A549 (cell line): Measurements from ENCODE around the gene TPD52L1.

Experiments
- BHLHE40 ChIP-seq: IDR thresholded peaks from 2 replicates; pipeline ENCODE4 v1.6.1; 2012; ENCODE audit warnings: low read depth, low read length, inconsistent platforms
- JUN ChIP-seq, 2 experiments: fragments of >200 bp; sonication (Bioruptor Twin); formaldehyde crosslinking; IDR thresholded peaks; 2 replicates in 1 of 2; 3 replicates in 1 of 2; pipeline ENCODE4 v1.6.1; 2016 to 2017
- JUNB ChIP-seq: fragments of >200 bp; sonication (Bioruptor Twin); formaldehyde crosslinking; IDR thresholded peaks from 2 replicates; pipeline ENCODE4 v1.6.1; 2016
- KDM5A ChIP-seq: fragments of 200-600 bp; sonication (generic); IDR thresholded peaks from 2 replicates; pipeline ENCODE4 v1.6.1; 2016; ENCODE audit warnings: antibody characterized with exemption, mild to moderate bottlenecking
- MAFK ChIP-seq: fragments of 450-650 bp; IDR thresholded peaks from 2 replicates; pipeline ENCODE4 v1.6.1; 2014; ENCODE audit not compliant: partially characterized antibody
- NPAS2 ChIP-seq: fragments of 250-450 bp; sonication (Bioruptor Pico); IDR thresholded peaks from 2 replicates; pipeline ENCODE4 v1.8.0; 2022; ENCODE audit warnings: mild to moderate bottlenecking, moderate library complexity, borderline replicate concordance
- NR3C1 ChIP-seq: fragments of >200 bp; sonication (Bioruptor Twin); formaldehyde crosslinking; IDR thresholded peaks from 3 replicates; pipeline ENCODE4 v1.6.1; 2017
- POLR2AphosphoS2 ChIP-seq: conservative IDR thresholded peaks from 2 replicates; pipeline ENCODE4 v1.6.1; 2012; ENCODE audit warnings: low read length, improper control_type of control experiment, inconsistent platforms
- TFCP2L1 ChIP-seq: fragments of 250-450 bp; sonication (Bioruptor Pico); IDR thresholded peaks from 2 replicates; pipeline ENCODE4 v1.5.0; 2021; ENCODE audit warnings: mild to moderate bottlenecking
- TF ChIP-seq, protein P1 (sequence below): fragments of >200 bp; sonication (Bioruptor Twin); formaldehyde crosslinking; IDR thresholded peaks from 3 replicates; pipeline ENCODE4 v1.5.1; 2016
- TF ChIP-seq, protein P2 (sequence below): fragments of 450-650 bp; IDR thresholded peaks from 2 replicates; pipeline ENCODE4 v1.6.1; 2014; ENCODE audit warnings: antibody characterized with exemption
- TF ChIP-seq, protein P3 (sequence below): fragments of >200 bp; sonication (Bioruptor Twin); formaldehyde crosslinking; IDR thresholded peaks from 3 replicates; pipeline ENCODE4 v1.6.1; 2016
- TF ChIP-seq, protein P4 (sequence below): fragments of 150-350 bp; IDR thresholded peaks from 2 replicates; pipeline ENCODE4 v1.6.1; 2014; ENCODE audit warnings: low read depth, mild to moderate bottlenecking, low read length
- TF ChIP-seq, protein P5 (sequence below): IDR thresholded peaks from 2 replicates; pipeline ENCODE4 v1.6.1; 2012

DNA sequence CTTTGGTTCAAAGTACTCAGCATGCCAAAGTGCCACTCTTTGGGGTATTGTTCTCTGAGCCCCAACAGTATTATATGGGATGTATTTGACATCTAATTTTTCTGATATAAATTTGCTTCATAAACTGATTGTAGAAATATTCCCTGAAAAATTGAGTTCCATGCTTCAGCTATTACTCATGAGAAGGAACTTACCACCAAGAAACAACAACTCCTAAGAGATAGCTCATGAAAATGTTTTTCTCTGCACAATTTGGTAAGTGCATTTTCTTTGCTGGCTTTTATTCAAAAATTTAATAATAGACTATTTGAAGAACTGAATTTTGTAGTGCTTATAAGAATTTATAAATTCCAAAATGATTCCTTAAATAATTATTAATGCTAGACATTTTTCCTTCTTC lies 12.8 kb upstream of the TPD52L1 start:
- TF ChIP-seq, protein P1, sequence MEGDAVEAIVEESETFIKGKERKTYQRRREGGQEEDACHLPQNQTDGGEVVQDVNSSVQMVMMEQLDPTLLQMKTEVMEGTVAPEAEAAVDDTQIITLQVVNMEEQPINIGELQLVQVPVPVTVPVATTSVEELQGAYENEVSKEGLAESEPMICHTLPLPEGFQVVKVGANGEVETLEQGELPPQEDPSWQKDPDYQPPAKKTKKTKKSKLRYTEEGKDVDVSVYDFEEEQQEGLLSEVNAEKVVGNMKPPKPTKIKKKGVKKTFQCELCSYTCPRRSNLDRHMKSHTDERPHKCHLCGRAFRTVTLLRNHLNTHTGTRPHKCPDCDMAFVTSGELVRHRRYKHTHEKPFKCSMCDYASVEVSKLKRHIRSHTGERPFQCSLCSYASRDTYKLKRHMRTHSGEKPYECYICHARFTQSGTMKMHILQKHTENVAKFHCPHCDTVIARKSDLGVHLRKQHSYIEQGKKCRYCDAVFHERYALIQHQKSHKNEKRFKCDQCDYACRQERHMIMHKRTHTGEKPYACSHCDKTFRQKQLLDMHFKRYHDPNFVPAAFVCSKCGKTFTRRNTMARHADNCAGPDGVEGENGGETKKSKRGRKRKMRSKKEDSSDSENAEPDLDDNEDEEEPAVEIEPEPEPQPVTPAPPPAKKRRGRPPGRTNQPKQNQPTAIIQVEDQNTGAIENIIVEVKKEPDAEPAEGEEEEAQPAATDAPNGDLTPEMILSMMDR: no peak
- TF ChIP-seq, protein P2, sequence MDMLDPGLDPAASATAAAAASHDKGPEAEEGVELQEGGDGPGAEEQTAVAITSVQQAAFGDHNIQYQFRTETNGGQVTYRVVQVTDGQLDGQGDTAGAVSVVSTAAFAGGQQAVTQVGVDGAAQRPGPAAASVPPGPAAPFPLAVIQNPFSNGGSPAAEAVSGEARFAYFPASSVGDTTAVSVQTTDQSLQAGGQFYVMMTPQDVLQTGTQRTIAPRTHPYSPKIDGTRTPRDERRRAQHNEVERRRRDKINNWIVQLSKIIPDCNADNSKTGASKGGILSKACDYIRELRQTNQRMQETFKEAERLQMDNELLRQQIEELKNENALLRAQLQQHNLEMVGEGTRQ: no peak
- TF ChIP-seq JUNB (no peak), TFCP2L1 (no peak), MAFK (no peak), KDM5A (no peak), BHLHE40 (no peak), JUN (IDR thresholded peaks at IDR 0.05) (no peak), POLR2AphosphoS2 (no peak), NR3C1 (no peak), NPAS2 (CRISPR knock-in tag) (no peak)
- TF ChIP-seq, protein P3, sequence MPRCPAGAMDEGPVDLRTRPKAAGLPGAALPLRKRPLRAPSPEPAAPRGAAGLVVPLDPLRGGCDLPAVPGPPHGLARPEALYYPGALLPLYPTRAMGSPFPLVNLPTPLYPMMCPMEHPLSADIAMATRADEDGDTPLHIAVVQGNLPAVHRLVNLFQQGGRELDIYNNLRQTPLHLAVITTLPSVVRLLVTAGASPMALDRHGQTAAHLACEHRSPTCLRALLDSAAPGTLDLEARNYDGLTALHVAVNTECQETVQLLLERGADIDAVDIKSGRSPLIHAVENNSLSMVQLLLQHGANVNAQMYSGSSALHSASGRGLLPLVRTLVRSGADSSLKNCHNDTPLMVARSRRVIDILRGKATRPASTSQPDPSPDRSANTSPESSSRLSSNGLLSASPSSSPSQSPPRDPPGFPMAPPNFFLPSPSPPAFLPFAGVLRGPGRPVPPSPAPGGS: no peak
- TF ChIP-seq, protein P4, sequence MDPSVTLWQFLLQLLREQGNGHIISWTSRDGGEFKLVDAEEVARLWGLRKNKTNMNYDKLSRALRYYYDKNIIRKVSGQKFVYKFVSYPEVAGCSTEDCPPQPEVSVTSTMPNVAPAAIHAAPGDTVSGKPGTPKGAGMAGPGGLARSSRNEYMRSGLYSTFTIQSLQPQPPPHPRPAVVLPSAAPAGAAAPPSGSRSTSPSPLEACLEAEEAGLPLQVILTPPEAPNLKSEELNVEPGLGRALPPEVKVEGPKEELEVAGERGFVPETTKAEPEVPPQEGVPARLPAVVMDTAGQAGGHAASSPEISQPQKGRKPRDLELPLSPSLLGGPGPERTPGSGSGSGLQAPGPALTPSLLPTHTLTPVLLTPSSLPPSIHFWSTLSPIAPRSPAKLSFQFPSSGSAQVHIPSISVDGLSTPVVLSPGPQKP: no peak
- TF ChIP-seq, protein P5, sequence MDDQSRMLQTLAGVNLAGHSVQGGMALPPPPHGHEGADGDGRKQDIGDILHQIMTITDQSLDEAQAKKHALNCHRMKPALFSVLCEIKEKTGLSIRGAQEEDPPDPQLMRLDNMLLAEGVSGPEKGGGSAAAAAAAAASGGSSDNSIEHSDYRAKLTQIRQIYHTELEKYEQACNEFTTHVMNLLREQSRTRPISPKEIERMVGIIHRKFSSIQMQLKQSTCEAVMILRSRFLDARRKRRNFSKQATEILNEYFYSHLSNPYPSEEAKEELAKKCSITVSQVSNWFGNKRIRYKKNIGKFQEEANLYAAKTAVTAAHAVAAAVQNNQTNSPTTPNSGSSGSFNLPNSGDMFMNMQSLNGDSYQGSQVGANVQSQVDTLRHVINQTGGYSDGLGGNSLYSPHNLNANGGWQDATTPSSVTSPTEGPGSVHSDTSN: no peak
